CD1c-positive myeloid dendritic cell (primary cell): Measurements from ENCODE around the gene KMT2C.
"Not testable (repeated sequence)": the region's sequence is repeated elsewhere in the genome, so short reads cannot be mapped to it uniquely, and the experiment has no call there.

Experiments used
- DNase-seq: peaks from one replicate; pipeline ENCODE4 v3.0.0-alpha.2; 2016; ENCODE audit errors: extremely low spot score

The KMT2C gene

GRCh38 chr7:152441810-152442209 is 6.0 kb upstream of the KMT2C start:
- peak; percentile 32 for DNase-seq

- DNase-seq, result peak; percentile 57
Observed at GRCh38 chr7:152441168-152441567, 5.4 kb upstream of the KMT2C start.

- DNase-seq, result not testable (repeated sequence)
Observed at GRCh38 chr7:152438017-152438416, 2.2 kb upstream of the KMT2C start.

- not testable (repeated sequence) for DNase-seq
Observed at GRCh38 chr7:152436931-152437575, 1.2 kb upstream of the KMT2C start.

GRCh38 chr7:152436111-152436930 is 518 bp upstream of the KMT2C start:
- DNase-seq, result peak; percentile 95

- peak; percentile 70 for DNase-seq
Observed at GRCh38 chr7:152434511-152435383, 1.1 kb downstream of the KMT2C start.

- DNase-seq, result peak; percentile 54
Observed at GRCh38 chr7:152433721-152434490, 1.9 kb downstream of the KMT2C start.

GRCh38 chr7:152432735-152433134 is 3.1 kb downstream of the KMT2C start:
- not testable (repeated sequence) for DNase-seq

- no peak for DNase-seq
Observed at GRCh38 chr7:152430854-152431253, 4.9 kb downstream of the KMT2C start.

GRCh38 chr7:152430118-152430517 is 5.7 kb downstream of the KMT2C start:
- not testable (repeated sequence) for DNase-seq

- no peak for DNase-seq
Observed at GRCh38 chr7:152424348-152425108, 11.3 kb downstream of the KMT2C start.

GRCh38 chr7:152423991-152424347 is 11.8 kb downstream of the KMT2C start:
- DNase-seq, result no peak

GRCh38 chr7:152423171-152423570 is 12.6 kb downstream of the KMT2C start:
- DNase-seq, result not testable (repeated sequence)

- DNase-seq, result not testable (repeated sequence)
Observed at GRCh38 chr7:152420950-152421349, 14.9 kb downstream of the KMT2C start.

GRCh38 chr7:152419473-152420429 is 16.1 kb downstream of the KMT2C start:
- DNase-seq, result no peak

- no peak for DNase-seq
Observed at GRCh38 chr7:152414779-152415178, 21.0 kb downstream of the KMT2C start.

- DNase-seq, result no peak
Observed at GRCh38 chr7:152411389-152411788, 24.4 kb downstream of the KMT2C start.

- DNase-seq, result no peak
Observed at GRCh38 chr7:152406491-152406890, 29.3 kb downstream of the KMT2C start.

GRCh38 chr7:152406030-152406429 is 29.8 kb downstream of the KMT2C start:
- not testable (repeated sequence) for DNase-seq

- no peak for DNase-seq
Observed at GRCh38 chr7:152403726-152404125, 32.1 kb downstream of the KMT2C start.
